GM10266 (cell line): ENCODE results near the gene ZMIZ1.

Experiments used
- DNase-seq: peaks from one replicate; pipeline ENCODE4 v3.0.0; 2012; ENCODE audit errors: extremely low spot score
- TF ChIP-seq, protein P1 (sequence below): IDR thresholded peaks from 2 replicates; pipeline ENCODE4 v1.5.1; 2012; ENCODE audit warnings: mild to moderate bottlenecking, low read depth; ENCODE audit not compliant: control insufficient read depth, insufficient read depth; ENCODE audit errors: missing control alignments

The ZMIZ1 gene

GRCh38 chr10:79135790-79136189 is 67.0 kb downstream of the ZMIZ1 start:
- DNase-seq = no peak

GRCh38 chr10:79136236-79137005 is 67.7 kb downstream of the ZMIZ1 start:
- no peak for DNase-seq
- TF ChIP-seq, protein P1, sequence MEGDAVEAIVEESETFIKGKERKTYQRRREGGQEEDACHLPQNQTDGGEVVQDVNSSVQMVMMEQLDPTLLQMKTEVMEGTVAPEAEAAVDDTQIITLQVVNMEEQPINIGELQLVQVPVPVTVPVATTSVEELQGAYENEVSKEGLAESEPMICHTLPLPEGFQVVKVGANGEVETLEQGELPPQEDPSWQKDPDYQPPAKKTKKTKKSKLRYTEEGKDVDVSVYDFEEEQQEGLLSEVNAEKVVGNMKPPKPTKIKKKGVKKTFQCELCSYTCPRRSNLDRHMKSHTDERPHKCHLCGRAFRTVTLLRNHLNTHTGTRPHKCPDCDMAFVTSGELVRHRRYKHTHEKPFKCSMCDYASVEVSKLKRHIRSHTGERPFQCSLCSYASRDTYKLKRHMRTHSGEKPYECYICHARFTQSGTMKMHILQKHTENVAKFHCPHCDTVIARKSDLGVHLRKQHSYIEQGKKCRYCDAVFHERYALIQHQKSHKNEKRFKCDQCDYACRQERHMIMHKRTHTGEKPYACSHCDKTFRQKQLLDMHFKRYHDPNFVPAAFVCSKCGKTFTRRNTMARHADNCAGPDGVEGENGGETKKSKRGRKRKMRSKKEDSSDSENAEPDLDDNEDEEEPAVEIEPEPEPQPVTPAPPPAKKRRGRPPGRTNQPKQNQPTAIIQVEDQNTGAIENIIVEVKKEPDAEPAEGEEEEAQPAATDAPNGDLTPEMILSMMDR = no peak

More at GRCh38 chr10:79135790-79136189, 67.0 kb downstream of the ZMIZ1 start:
- TF ChIP-seq, protein P1 = no peak

- no peak for DNase-seq
- TF ChIP-seq, protein P1 = no peak
Measured at GRCh38 chr10:79137300-79137756, 68.6 kb downstream of the ZMIZ1 start.

DNA sequence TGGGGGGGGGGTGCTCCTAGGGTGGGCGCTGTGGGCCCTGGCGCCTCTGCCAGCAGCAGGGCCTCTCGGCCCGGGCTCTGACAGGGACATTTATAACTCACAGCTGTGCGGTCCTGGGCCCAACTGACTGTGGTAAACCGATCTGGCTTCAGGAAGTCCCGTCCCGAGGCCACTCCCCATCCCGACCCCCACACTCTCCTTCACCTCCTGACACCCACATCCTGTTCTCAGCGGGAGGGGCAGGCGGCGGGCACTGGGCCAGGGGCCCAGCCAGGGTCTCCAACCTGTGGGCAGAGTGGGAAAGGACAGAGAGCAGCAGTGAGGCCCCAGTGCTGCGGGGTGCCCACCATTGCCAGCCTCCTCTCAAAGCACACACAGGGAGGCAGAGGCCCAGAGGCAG is 69.1 kb downstream of the ZMIZ1 start:
- TF ChIP-seq, protein P1 = no peak
- DNase-seq = peak; percentile 72

- TF ChIP-seq, protein P1 = no peak
- DNase-seq = no peak
Measured at GRCh38 chr10:79138449-79139123, 69.8 kb downstream of the ZMIZ1 start.

GRCh38 chr10:79139124-79139835 is 70.5 kb downstream of the ZMIZ1 start:
- TF ChIP-seq, protein P1 = no peak
- no peak for DNase-seq
